NOMO-1 (cell line): Measurements from ENCODE around the gene BRD3.

Experiments used
- DNase-seq, 2 experiments: peaks; one replicate each; lab custom pipeline; 2025; ENCODE audit not compliant: unreplicated experiment in 2 of 2; lab: John Stamatoyannopoulos, UW

BRD3 gene

GRCh38 chr9:133981589-133981957 is 86.3 kb downstream of the BRD3 start:
- DNase-seq, result no peak

GRCh38 chr9:133980864-133981588 is 86.8 kb downstream of the BRD3 start:
- DNase-seq, result no peak
